Measurements from ENCODE around the gene AURKB. TPM values are rescaled to one million over a fixed set of nuclear protein-coding genes. Genes with fewer than 3 reads are reported as not detected.

Gene AURKB
- total RNA-seq, result 0.47 and 0.94 TPM in 2 replicates

DNA sequence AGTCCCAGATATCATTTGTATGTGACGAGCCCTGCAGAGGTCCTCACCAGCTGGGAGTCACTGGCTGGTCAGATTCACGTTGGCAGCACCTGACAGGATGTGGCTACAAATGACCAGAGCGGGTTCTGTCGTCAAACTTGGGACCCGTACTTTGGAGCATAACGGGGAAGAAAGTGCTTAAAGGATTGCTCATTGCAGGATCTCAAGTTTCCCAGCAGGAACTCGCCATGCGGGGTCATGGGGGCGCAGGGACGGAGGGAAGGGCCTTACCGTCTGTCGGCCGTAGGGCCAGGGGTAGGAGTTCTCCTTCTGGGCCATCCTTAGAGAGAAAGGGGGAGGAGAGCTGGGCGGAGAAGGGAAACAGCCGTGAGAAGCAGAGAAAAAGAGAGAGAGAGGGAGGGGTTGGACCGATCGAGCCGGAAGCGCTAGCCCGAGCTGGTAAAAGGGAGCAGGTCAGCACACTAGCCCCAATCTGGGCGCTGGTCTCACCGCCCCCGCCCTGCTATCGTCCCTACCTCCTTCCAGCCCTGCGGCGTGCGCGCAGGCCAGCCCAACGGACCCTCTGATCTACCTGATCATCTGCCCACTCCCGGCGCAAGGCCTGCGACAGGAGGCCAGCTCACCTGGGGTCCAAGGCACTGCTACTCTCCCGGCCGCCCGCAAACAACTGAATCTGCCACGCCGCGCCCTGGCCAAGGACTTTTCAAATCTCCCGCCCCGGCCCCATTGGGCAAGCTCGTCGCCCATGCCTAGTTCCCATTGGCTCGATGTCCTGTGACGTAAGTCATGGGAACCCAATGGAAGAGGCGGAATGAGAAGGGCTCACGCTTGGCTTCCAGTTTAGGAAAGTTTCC lies at the start of gene AURKB:
TSS of gene AURKB (minus strand) at position 669 of the 854 bp plus-strand sequence. CDS start at position 318, 351 bp downstream.

GRCh38 chr17:8248751-8249607 lies 38.6 kb upstream of the AURKB start, which contains the start of gene PFAS:
TSS of gene PFAS (plus strand) at chr17:8249289. CDS start at chr17:8253938, 4,649 bp downstream.

GRCh38 chr17:8189711-8190477 lies 20.5 kb downstream of the AURKB start, which contains the start of gene BORCS6:
TSS of gene BORCS6 (minus strand) at chr17:8190180. CDS start at chr17:8190140, 40 bp downstream.

GRCh38 chr17:8176197-8176940 lies 34.0 kb downstream of the AURKB start, which contains the start of gene TMEM107:
TSS of gene TMEM107 (minus strand) at chr17:8176380. CDS start at chr17:8176286, 94 bp downstream.

DNA sequence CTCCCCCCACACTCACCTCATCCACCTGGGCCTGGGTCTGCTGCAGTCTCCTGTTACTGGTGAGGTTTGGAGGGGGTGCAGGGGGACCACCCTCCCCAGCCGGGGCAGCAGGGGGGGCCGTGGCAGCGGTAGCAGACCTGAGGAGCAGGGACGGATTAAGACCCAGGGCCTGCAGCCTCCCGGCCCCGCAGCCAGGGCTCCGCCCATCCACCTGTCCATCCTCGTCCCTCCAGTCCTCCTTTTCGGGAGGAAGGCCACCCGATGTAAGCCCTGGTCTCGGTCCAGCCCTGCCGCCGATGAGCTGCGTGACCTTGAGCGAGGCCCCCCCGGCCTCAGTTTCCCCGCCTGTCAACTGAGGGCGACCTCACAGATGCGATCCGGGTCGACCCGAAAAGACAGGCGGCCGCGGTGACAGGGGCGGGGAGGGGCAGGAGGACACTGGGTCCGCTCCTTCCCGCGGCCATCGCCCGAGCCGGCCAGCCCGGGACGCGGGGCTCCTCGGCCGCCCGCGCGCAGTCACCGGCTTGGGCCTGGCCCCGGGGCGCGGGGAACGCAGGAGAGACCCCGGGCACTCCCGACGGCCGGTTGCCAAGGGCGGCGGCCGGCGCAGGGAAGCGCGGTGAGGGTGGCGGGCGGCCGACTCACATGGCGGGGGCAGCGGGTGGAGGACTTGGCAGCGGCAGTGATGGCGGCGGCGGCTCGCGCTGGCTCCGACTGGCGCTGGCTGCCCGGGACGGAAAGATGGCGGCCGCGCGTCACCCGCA lies 48.0 kb downstream of the AURKB start, which contains the start of gene VAMP2:
TSS of gene VAMP2 (minus strand) at position 716 of the 764 bp plus-strand sequence. CDS start at position 647, 69 bp downstream.

Other genes starting within 250 kb of the AURKB start
- gene GUCY2D, start 208.0 kb downstream of the AURKB start, total RNA-seq, result 0.12 TPM in 1 of 2 replicates, not detected in the other
- 0.85 TPM in 1 of 2 replicates, not detected in the other for gene ALOX15B, start 171.5 kb downstream of the AURKB start, total RNA-seq
- gene ALOX12B, start 122.9 kb downstream of the AURKB start, total RNA-seq, result not detected in 2 replicates
- not detected in 2 replicates for gene ALOXE3, start 92.1 kb downstream of the AURKB start, total RNA-seq
- gene HES7, start 86.5 kb downstream of the AURKB start, total RNA-seq, result 0.26 and 0.35 TPM in 2 replicates
- gene PER1, start 58.2 kb downstream of the AURKB start, total RNA-seq, result 45.6 and 51.1 TPM in 2 replicates
- gene VAMP2, start 47.6 kb downstream of the AURKB start, total RNA-seq, result 6.0 and 10.8 TPM in 2 replicates
- gene TMEM107, start 34.2 kb downstream of the AURKB start, total RNA-seq, result 9.6 and 16.7 TPM in 2 replicates
- 7.0 and 9.7 TPM in 2 replicates for gene BORCS6, start 20.4 kb downstream of the AURKB start, total RNA-seq
- gene CTC1, start 37.5 kb upstream of the AURKB start, total RNA-seq, result 1.5 and 2.5 TPM in 2 replicates
- gene PFAS, start 38.7 kb upstream of the AURKB start, total RNA-seq, result 13.9 and 28.4 TPM in 2 replicates
- 18.6 and 21.1 TPM in 2 replicates for gene RANGRF, start 78.1 kb upstream of the AURKB start, total RNA-seq
- 0.12 and 1.3 TPM in 2 replicates for gene SLC25A35, start 84.8 kb upstream of the AURKB start, total RNA-seq
- gene ARHGEF15, start 99.7 kb upstream of the AURKB start, total RNA-seq, result 0.23 and 11.7 TPM in 2 replicates
- not detected in 2 replicates for gene ODF4, start 129.3 kb upstream of the AURKB start, total RNA-seq
- 3,884 and 6,062 TPM in 2 replicates for gene RPL26, start 172.6 kb upstream of the AURKB start, total RNA-seq
- gene RNF222, start 187.3 kb upstream of the AURKB start, total RNA-seq, result not detected in 2 replicates
- 48.2 and 57.9 TPM in 2 replicates for gene NDEL1, start 225.3 kb upstream of the AURKB start, total RNA-seq